ENCODE results near the gene TRABD.
"Not testable (repeated sequence)": the region's sequence is repeated elsewhere in the genome, so short reads cannot be mapped to it uniquely, and the experiment has no call there.

TRABD gene

DNA sequence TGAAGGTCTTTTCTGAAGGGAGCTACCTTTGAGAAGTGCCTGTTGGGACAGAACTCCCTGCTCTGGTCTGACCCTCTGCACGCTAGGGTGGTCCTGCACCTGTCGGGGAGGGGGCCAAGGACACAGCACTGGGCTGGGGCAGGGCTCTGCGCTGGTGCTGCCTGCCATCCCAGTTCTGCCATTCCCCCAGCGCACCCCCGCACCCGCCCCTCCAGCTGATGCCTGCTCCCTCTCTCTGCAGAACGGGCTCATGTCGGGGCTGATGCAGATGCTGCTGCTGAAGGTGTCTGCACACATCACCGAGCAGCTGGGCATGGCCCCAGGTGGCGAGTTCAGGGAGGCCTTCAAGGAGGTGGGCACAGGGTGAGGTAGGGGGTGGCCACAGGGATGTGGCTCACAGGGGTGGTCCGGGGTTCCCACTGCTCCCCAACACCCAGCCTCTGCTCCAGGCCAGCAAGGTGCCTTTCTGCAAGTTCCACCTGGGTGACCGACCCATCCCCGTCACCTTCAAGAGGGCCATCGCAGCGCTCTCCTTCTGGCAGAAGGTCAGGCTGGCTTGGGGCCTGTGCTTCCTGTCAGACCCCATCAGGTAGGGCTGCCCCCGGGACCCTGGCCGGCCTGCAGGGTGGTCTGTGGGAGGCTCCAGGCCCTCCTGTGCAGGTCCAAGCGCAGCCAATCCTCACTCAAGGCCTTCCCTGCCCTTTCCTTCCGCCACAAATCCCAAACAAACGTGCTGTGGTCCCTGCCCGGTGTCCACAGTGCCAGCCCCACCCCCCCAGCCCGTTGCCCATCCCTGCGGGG, 11.5 kb downstream of the TRABD start:
- Mint-ChIP-seq H3K9me3 (no peaks in the 10 kb centered on the region), H3K36me3 (ENCODE audit: low read depth) (peaks cover 3% of the 10 kb centered on the region), H3K4me1 (peaks cover 17% of the 10 kb centered on the region), H3K27me3 (no peaks in the 10 kb centered on the region), H3K27ac (no peak overlapping the region), H3K4me3 (no peak overlapping the region)
- no peak for DNase-seq
- ATAC-seq: no peak

DNA sequence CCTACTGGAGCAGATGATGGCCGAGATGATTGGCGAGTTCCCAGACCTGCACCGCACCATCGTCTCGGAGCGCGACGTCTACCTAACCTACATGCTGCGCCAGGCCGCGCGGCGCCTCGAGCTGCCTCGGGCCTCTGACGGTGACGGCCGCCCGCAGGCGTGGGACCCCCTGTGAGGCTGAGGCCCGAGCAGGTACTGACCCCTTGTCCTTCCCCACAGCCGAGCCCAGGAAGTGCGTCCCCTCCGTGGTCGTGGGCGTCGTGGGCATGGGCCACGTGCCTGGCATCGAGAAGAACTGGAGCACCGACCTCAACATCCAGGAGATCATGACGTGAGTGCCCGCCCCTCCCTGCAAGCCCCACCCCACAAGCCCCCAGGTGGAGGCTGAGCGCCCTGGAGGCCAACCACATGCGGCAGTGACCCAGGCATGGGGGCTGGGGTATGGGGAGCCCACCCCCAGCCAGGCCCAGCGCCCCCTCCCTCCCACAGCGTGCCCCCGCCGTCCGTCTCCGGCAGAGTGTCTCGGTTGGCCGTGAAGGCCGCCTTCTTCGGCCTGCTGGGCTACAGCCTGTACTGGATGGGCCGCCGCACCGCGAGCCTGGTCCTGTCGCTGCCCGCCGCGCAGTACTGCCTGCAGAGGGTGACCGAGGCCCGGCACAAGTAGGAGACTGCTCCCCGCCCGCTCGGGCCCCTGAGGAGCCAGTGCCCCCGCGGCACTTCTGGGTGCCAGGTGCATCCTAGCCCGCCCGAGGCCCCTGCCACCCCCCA, 12.3 kb downstream of the TRABD start:
- no peak for ATAC-seq
- Mint-ChIP-seq H3K4me3 (no peak overlapping the region), H3K4me1 (peaks cover 14% of the 10 kb centered on the region), H3K27me3 (no peaks in the 10 kb centered on the region), H3K36me3 (ENCODE audit: low read depth) (peaks cover 2% of the 10 kb centered on the region), H3K9me3 (no peaks in the 10 kb centered on the region), H3K27ac (no peak overlapping the region)
- no peak for DNase-seq

- no peaks in the 10 kb centered on the region for H3K27me3 Mint-ChIP-seq
- no peak overlapping the region for H3K27ac Mint-ChIP-seq
- no peak for ATAC-seq
- peaks cover 17% of the 10 kb centered on the region for H3K4me1 Mint-ChIP-seq
- DNase-seq: no peak
- H3K4me3 Mint-ChIP-seq: no peak overlapping the region
- H3K9me3 Mint-ChIP-seq: no peaks in the 10 kb centered on the region
- H3K36me3 Mint-ChIP-seq (ENCODE audit: low read depth): peaks cover 5% of the 10 kb centered on the region
Measured at GRCh38 chr22:50198624-50199017, 12.9 kb downstream of the TRABD start.

- peaks cover 7% of the 10 kb centered on the region for H3K36me3 Mint-ChIP-seq (ENCODE audit: low read depth)
- no peak for ATAC-seq
- no peak overlapping the region for H3K27ac Mint-ChIP-seq
- no peak for DNase-seq
- no peaks in the 10 kb centered on the region for H3K9me3 Mint-ChIP-seq
- H3K4me3 Mint-ChIP-seq: peak overlapping the region; percentile 66
- H3K27me3 Mint-ChIP-seq: no peaks in the 10 kb centered on the region
- H3K4me1 Mint-ChIP-seq: peaks cover 21% of the 10 kb centered on the region
Measured at GRCh38 chr22:50199251-50199721, 13.6 kb downstream of the TRABD start.

- peaks cover 22% of the 10 kb centered on the region for H3K4me1 Mint-ChIP-seq
- peak overlapping the region; percentile 66 for H3K4me3 Mint-ChIP-seq
- H3K27me3 Mint-ChIP-seq: no peaks in the 10 kb centered on the region
- no peaks in the 10 kb centered on the region for H3K9me3 Mint-ChIP-seq
- H3K27ac Mint-ChIP-seq: peak overlapping the region; percentile 22
- H3K36me3 Mint-ChIP-seq (ENCODE audit: low read depth): peaks cover 7% of the 10 kb centered on the region
- DNase-seq (peak; percentile 20), ATAC-seq (no peak)
Measured at GRCh38 chr22:50199829-50200460, 14.2 kb downstream of the TRABD start.

DNA sequence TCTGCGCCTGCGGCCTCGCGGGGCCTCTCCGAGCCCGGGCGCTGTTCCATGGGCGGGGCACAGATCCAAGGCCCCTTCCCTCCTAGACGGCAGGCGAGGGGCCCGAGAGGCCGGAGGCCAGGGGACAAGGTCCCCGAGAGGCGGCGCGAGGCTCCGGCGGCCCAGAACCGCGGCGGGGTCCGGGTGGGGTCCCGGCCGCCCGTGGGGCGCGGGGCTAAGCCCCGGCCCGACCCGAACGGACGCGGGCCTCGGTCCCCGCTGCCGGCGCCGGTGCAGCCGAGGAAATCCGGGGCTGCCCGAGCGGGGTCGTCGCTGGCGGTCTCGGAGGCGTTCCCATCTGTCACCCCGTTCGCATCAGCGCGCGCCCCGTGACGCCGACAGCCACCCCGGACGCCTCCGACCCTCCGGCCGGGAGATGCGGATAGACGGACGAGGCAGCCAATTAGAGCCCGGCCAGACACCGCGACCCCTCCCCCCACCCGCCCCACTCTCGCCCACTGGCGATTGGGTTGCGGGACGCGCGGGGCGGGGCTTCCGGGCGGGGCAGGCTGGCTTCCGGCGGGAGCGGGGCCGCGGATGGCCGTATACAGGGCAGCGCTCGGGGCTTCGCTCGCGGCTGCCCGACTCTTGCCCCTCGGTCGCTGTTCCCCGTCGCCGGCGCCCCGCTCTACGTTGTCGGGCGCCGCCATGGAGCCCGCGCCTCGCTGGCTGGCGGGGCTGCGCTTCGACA, 14.9 kb downstream of the TRABD start, which contains the start of gene SELENOO:
Gene SELENOO, plus strand, starts transcription at position 551 of the 730 bp plus-strand sequence. Its CDS starts 26 bp downstream, at position 577.
- DNase-seq: peak; percentile 96
- no peaks in the 10 kb centered on the region for H3K9me3 Mint-ChIP-seq
- no peaks in the 10 kb centered on the region for H3K27me3 Mint-ChIP-seq
- H3K4me3 Mint-ChIP-seq: peak within 1 kb of the TSS; percentile 80
- peaks cover 7% of the 10 kb centered on the region for H3K36me3 Mint-ChIP-seq (ENCODE audit: low read depth)
- peaks cover 21% of the 10 kb centered on the region for H3K4me1 Mint-ChIP-seq
- H3K27ac Mint-ChIP-seq: peak within 1 kb of the TSS; percentile 22
- ATAC-seq: peak; percentile 85

- ATAC-seq (peak; percentile 31), DNase-seq (peak; percentile 31)
- Mint-ChIP-seq H3K27ac (no peak overlapping the region), H3K9me3 (no peaks in the 10 kb centered on the region), H3K4me3 (peak overlapping the region; percentile 80), H3K4me1 (peaks cover 21% of the 10 kb centered on the region), H3K36me3 (ENCODE audit: low read depth) (peaks cover 7% of the 10 kb centered on the region), H3K27me3 (no peaks in the 10 kb centered on the region)
Measured at GRCh38 chr22:50201191-50202129, 15.7 kb downstream of the TRABD start.

- no peak for ATAC-seq
- Mint-ChIP-seq H3K4me3 (peak overlapping the region; percentile 80), H3K9me3 (no peaks in the 10 kb centered on the region), H3K36me3 (ENCODE audit: low read depth) (peaks cover 7% of the 10 kb centered on the region), H3K4me1 (peaks cover 21% of the 10 kb centered on the region), H3K27ac (no peak overlapping the region), H3K27me3 (no peaks in the 10 kb centered on the region)
- no peak for DNase-seq
Measured at GRCh38 chr22:50202130-50202666, 16.5 kb downstream of the TRABD start.

- Mint-ChIP-seq H3K9me3 (no peaks in the 10 kb centered on the region), H3K27ac (no peak overlapping the region), H3K4me1 (peaks cover 21% of the 10 kb centered on the region), H3K36me3 (ENCODE audit: low read depth) (peaks cover 7% of the 10 kb centered on the region), H3K27me3 (no peaks in the 10 kb centered on the region), H3K4me3 (no peak overlapping the region)
- ATAC-seq: no peak
- DNase-seq: no peak
Measured at GRCh38 chr22:50203288-50203687, 17.6 kb downstream of the TRABD start.

DNA sequence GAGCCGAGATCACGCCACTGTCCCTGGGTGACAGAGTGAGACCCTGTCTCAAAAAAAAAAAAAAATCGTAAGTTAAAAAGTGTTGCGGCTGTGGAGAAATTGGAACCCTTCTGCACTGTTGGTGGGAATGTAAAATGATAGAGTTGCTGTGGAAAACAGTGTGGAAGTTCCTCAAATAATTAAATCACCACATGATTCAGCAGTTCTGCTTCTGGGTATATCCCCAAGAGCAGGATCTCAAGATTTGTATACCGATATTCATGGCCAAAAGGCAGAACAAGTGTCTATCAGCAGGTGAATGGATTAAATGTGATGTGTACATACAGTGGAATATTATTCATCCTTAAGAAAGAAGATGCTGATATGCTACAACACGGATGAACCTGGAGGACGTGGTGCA, 18.9 kb downstream of the TRABD start:
- no peak overlapping the region for H3K4me3 Mint-ChIP-seq
- H3K9me3 Mint-ChIP-seq: no peaks in the 10 kb centered on the region
- no peak for DNase-seq
- no peak overlapping the region for H3K27ac Mint-ChIP-seq
- peaks cover 21% of the 10 kb centered on the region for H3K4me1 Mint-ChIP-seq
- no peak for ATAC-seq
- H3K27me3 Mint-ChIP-seq: no peaks in the 10 kb centered on the region
- peaks cover 7% of the 10 kb centered on the region for H3K36me3 Mint-ChIP-seq (ENCODE audit: low read depth)

DNA sequence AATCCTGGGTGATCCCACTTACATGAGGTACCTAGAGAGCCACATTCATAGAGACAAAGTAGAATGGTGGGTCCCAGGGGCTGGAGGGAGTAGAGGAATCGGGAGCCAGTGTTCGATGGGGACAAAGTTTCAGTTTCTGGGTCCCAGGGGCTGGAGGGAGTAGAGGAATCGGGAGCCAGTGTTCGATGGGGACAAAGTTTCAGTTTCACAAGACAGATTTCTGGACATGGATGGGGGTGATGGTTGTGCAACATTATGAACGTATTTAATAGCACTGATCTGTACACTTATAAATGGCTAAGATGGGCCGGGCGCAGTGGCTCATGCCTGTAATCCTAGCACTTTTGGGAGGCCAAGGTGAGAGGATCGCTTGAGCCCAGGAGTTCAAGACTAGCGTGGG, 19.3 kb downstream of the TRABD start:
- DNase-seq; H3K9me3 Mint-ChIP-seq; ATAC-seq; H3K27ac Mint-ChIP-seq; H3K36me3 Mint-ChIP-seq (ENCODE audit: low read depth); H3K27me3 Mint-ChIP-seq; H3K4me3 Mint-ChIP-seq: not testable (repeated sequence)
- H3K4me1 Mint-ChIP-seq: peaks cover 24% of the 10 kb centered on the region

DNA sequence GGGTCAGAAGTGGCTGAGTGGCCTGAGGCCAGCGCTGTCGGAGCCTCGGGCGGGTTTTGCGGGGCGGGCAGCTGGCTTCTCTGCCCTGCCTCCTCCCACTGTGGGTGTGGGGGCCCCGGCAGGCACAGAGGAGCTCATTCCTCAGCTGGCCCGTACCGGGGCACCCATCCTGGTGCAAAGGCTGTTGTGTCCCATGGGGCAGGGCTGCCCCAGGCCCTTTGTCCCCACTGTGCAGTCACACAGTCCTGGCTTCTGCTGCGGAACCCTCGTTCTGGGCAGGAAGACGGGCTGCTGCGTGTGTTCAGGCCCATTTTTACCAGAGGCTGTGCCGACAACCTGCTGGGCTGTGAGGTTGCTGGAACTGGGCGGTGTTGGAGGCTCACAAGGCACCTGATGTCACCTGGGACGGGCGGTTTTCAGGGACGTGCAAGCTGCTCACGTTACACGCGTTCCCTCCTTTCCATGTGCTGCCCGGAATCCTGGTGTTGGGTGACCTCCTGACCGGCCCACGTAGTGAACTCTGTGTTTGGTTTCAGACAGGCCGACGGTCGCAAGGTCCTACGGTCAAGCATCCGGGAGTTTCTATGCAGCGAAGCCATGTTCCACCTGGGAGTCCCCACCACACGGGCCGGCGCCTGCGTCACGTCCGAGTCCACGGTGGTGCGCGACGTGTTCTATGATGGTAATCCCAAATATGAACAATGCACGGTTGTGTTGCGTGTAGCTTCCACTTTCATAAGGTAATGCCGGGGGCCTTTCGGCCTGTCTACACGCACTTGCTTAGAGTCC, 20.3 kb downstream of the TRABD start:
- Mint-ChIP-seq H3K4me3 (no peak overlapping the region), H3K27me3 (no peaks in the 10 kb centered on the region), H3K9me3 (no peaks in the 10 kb centered on the region), H3K27ac (no peak overlapping the region), H3K4me1 (peaks cover 25% of the 10 kb centered on the region), H3K36me3 (ENCODE audit: low read depth) (peaks cover 12% of the 10 kb centered on the region)
- no peak for ATAC-seq
- no peak for DNase-seq
